SU-DHL-6 (cell line): ENCODE data around the gene MPV17L.
"Not testable (repeated sequence)": the region's sequence is repeated elsewhere in the genome, so short reads cannot be mapped to it uniquely, and the experiment has no call there.

Experiments
- H2AFZ ChIP-seq: fragments of 200-600 bp; sonication (generic); 2 replicates; pipeline ENCODE4 v1.6.1; 2014; ENCODE audit warnings: low read depth, mild to moderate bottlenecking, moderate library complexity, mixed read lengths, antibody characterized with exemption, low read length; ENCODE audit not compliant: severe bottlenecking
- H3F3A ChIP-seq: fragments of 200-600 bp; shearing (Covaris generic); 2 replicates; pipeline ENCODE4 v1.6.0; 2016; ENCODE audit warnings: antibody characterized with exemption, mild to moderate bottlenecking; ENCODE audit not compliant: insufficient read depth
- H3K27ac ChIP-seq: fragments of 200-600 bp; sonication (generic); 2 replicates; pipeline ENCODE4 v1.5.1; 2016; ENCODE audit warnings: low read depth, mild to moderate bottlenecking, low read length, moderate library complexity, mixed read lengths
- H3K27me3 ChIP-seq: fragments of 200-600 bp; sonication (generic), shearing (Covaris generic); 2 replicates; pipeline ENCODE4 v1.6.0; 2014; ENCODE audit warnings: mild to moderate bottlenecking, low read length
- H3K36me3 ChIP-seq: fragments of 200-600 bp; sonication (generic); 2 replicates; pipeline ENCODE4 v1.6.1; 2014; ENCODE audit warnings: mild to moderate bottlenecking, low read length, mixed read lengths
- H3K4me2 ChIP-seq: fragments of 300-600, 200-600 bp; shearing (Covaris generic), sonication (generic); 2 replicates; pipeline ENCODE4 v1.6.0; 2014; ENCODE audit warnings: low read length, low read depth, mild to moderate bottlenecking; ENCODE audit not compliant: poor library complexity, severe bottlenecking
- H3K4me3 ChIP-seq: fragments of 200-600 bp; sonication (generic); 2 replicates; pipeline ENCODE4 v1.5.1; 2014; ENCODE audit warnings: antibody characterized with exemption, low read length, mild to moderate bottlenecking, mixed read lengths; ENCODE audit not compliant: insufficient read depth, poor library complexity, severe bottlenecking
- H3K79me2 ChIP-seq: fragments of 200-600 bp; sonication (generic); 2 replicates; pipeline ENCODE4 v1.6.1; 2014; ENCODE audit warnings: mild to moderate bottlenecking, low read length, moderate library complexity; ENCODE audit not compliant: insufficient read depth
- H3K9ac ChIP-seq: fragments of 200-600 bp; sonication (generic); 2 replicates; pipeline ENCODE4 v1.7.0; 2014; ENCODE audit warnings: mild to moderate bottlenecking, low read length
- H3K9me2 ChIP-seq: fragments of 200-600 bp; sonication (generic); replicated peaks from 2 replicates; pipeline ENCODE4 v1.6.1; 2014; ENCODE audit warnings: low read length; ENCODE audit not compliant: insufficient read depth
- H3K9me3 ChIP-seq: fragments of 200-600 bp; sonication (generic); 2 replicates; pipeline ENCODE4 v1.6.1; 2014; ENCODE audit warnings: low read length, mixed read lengths; ENCODE audit not compliant: insufficient read depth
- H4K20me1 ChIP-seq: fragments of 200-600 bp; sonication (generic); 2 replicates; pipeline ENCODE4 v1.6.1; 2014; ENCODE audit warnings: low read depth, mild to moderate bottlenecking, antibody characterized with exemption, low read length, moderate library complexity, mixed read lengths
- EZH2phosphoT487 ChIP-seq: fragments of 200-600 bp; sonication (generic), shearing (Covaris generic); conservative IDR thresholded peaks from 2 replicates; pipeline ENCODE4 v1.6.1; 2018; ENCODE audit warnings: mild to moderate bottlenecking, antibody characterized with exemption, low read length, moderate library complexity, mixed read lengths
- TF ChIP-seq, protein P1 (sequence below): fragments of 200-600 bp; sonication (generic); IDR thresholded peaks from one replicate; pipeline ENCODE4 v1.5.1; 2017; ENCODE audit warnings: antibody characterized with exemption, mild to moderate bottlenecking, low read length, moderate library complexity; ENCODE audit not compliant: insufficient read depth, poor library complexity, severe bottlenecking

Gene MPV17L

DNA sequence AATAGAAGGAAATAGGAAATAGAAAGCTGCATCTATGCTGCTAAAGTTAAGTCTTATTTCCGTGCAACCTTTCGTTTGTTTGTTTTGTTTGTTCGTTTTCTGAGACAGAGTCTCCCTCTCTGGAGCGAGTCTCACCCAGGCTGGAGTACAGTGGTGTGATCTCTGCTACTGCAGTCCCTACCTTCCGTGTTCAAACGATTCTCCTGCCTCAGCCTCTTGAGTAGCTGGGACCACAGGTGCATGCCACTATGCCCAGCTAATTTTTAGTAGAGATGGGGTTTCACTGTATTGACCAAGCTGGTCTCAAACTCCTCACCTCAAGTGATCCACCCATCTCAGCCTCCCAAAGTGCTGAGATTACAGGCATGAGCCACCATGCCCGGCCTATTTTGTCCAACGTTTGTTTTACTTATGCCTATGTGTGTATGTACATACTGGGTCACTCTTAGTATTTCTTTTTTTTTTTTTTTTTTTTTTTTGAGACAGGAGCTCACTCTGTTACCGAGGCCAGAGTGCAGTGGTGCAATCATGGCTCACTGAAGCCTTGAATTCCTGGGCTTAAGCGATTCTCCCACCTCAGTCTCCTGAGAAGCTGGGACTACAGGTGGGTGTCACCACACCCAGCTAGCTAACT is 55.7 kb downstream of the MPV17L start:
- H3K27ac ChIP-seq = no peak overlapping the region
- no peak overlapping the region for H2AFZ ChIP-seq
- TF ChIP-seq, protein P1, sequence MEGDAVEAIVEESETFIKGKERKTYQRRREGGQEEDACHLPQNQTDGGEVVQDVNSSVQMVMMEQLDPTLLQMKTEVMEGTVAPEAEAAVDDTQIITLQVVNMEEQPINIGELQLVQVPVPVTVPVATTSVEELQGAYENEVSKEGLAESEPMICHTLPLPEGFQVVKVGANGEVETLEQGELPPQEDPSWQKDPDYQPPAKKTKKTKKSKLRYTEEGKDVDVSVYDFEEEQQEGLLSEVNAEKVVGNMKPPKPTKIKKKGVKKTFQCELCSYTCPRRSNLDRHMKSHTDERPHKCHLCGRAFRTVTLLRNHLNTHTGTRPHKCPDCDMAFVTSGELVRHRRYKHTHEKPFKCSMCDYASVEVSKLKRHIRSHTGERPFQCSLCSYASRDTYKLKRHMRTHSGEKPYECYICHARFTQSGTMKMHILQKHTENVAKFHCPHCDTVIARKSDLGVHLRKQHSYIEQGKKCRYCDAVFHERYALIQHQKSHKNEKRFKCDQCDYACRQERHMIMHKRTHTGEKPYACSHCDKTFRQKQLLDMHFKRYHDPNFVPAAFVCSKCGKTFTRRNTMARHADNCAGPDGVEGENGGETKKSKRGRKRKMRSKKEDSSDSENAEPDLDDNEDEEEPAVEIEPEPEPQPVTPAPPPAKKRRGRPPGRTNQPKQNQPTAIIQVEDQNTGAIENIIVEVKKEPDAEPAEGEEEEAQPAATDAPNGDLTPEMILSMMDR = no peak
- TF ChIP-seq EZH2phosphoT487 = no peak

GRCh38 chr16:15452246-15452855 is 56.8 kb downstream of the MPV17L start:
- no peak overlapping the region for H2AFZ ChIP-seq
- no peak for TF ChIP-seq EZH2phosphoT487
- TF ChIP-seq, protein P1 = no peak
- H3K9me3 ChIP-seq = no peaks in the 10 kb centered on the region
- H3K4me3 ChIP-seq = no peak overlapping the region
- H4K20me1 ChIP-seq = no peaks in the 10 kb centered on the region
- H3K9me2 ChIP-seq = no peaks in the 10 kb centered on the region
- no peak overlapping the region for H3K9ac ChIP-seq
- no peaks in the 10 kb centered on the region for H3K27me3 ChIP-seq
- H3K36me3 ChIP-seq = no peaks in the 10 kb centered on the region
- no peak overlapping the region for H3K27ac ChIP-seq
- no peaks in the 10 kb centered on the region for H3K79me2 ChIP-seq
- no peaks in the 10 kb centered on the region for H3F3A ChIP-seq
- no peak overlapping the region for H3K4me2 ChIP-seq

More for the DNA sequence above, 55.7 kb downstream of the MPV17L start:
- H3F3A ChIP-seq = no peaks in the 10 kb centered on the region
- H3K9me2 ChIP-seq = no peaks in the 10 kb centered on the region
- no peaks in the 10 kb centered on the region for H3K9me3 ChIP-seq
- no peak overlapping the region for H3K4me3 ChIP-seq
- H3K36me3 ChIP-seq = no peaks in the 10 kb centered on the region
- no peak overlapping the region for H3K9ac ChIP-seq
- H3K27me3 ChIP-seq = no peaks in the 10 kb centered on the region
- H3K4me2 ChIP-seq = no peak overlapping the region
- H3K79me2 ChIP-seq = no peaks in the 10 kb centered on the region
- no peaks in the 10 kb centered on the region for H4K20me1 ChIP-seq

- H3K27me3 ChIP-seq, H3K27ac ChIP-seq, H2AFZ ChIP-seq, H3F3A ChIP-seq, H3K9me3 ChIP-seq, H3K4me2 ChIP-seq, H3K9me2 ChIP-seq, H3K79me2 ChIP-seq, H3K36me3 ChIP-seq, H3K4me3 ChIP-seq, H4K20me1 ChIP-seq, H3K9ac ChIP-seq: not testable (repeated sequence)
These were observed 57.7 kb downstream of the MPV17L start for GRCh38 chr16:15453296-15453695.

DNA sequence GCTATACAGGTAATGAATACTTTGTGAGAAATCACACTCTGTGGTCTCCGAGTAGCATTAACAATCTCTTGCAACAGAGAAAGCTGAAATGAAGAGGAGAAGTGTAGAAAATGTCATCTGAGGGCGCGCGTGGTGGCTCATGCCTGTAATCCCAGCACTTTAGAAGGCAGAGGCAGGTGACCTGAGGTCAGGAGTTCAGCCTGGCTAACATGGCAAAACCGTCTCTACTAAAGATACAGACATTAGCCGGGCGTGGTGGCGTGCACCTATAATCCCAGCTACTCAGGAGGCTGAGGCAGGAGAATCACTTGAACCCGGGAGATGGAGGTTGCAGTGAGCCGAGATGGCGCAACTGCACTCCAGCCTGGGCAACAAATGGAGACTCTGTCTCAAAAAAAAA is 59.4 kb downstream of the MPV17L start:
- H3K4me3 ChIP-seq, H3K9me3 ChIP-seq, H3K36me3 ChIP-seq, H3K4me2 ChIP-seq, H3K27me3 ChIP-seq, H3K27ac ChIP-seq, H3K79me2 ChIP-seq, H3K9ac ChIP-seq, H2AFZ ChIP-seq, H3F3A ChIP-seq, H3K9me2 ChIP-seq, H4K20me1 ChIP-seq: not testable (repeated sequence)
